Activated effector memory CD4-positive, alpha-beta T cell treated with anti-CD3 and anti-CD28 coated beads, Interleukin-2, amount 50 U/mL, for 16 hours (primary cell): ENCODE data around the gene SFMBT2.

Experiments used
- DNase-seq: peaks from one replicate; pipeline ENCODE4 v3.0.0-alpha.2; 2020

The SFMBT2 gene

GRCh38 chr10:7121154-7121797 lies 289.6 kb downstream of the SFMBT2 start:
- DNase-seq: peak; percentile 80

GRCh38 chr10:7119325-7120015 lies 291.4 kb downstream of the SFMBT2 start:
- no peak for DNase-seq

GRCh38 chr10:7117806-7118674 lies 292.8 kb downstream of the SFMBT2 start:
- DNase-seq: no peak

GRCh38 chr10:7117177-7117799 lies 293.5 kb downstream of the SFMBT2 start:
- no peak for DNase-seq

- DNase-seq: no peak
Measured at GRCh38 chr10:7111561-7111960, 299.3 kb downstream of the SFMBT2 start.

- DNase-seq: no peak
Measured at GRCh38 chr10:7111089-7111488, 299.7 kb downstream of the SFMBT2 start.
